HepG2 (cell line): ENCODE results near the gene ELF1. TPM values are rescaled to one million over a fixed set of nuclear protein-coding genes. Genes with fewer than 3 reads are reported as not detected.

Source experiments
- ATF7-NPFF ChIP-seq: sonication (generic); formaldehyde crosslinking; IDR thresholded peaks from 2 replicates; pipeline ENCODE4 v1.8.1; 2023; ENCODE audit warnings: mild to moderate bottlenecking, low read depth, missing genetic modification reagents, moderate library complexity
- CTCF ChIP-seq: sonication (generic); formaldehyde crosslinking; IDR thresholded peaks from 2 replicates; pipeline ENCODE4 v1.5.0; 2020; ENCODE audit warnings: mild to moderate bottlenecking, missing genetic modification reagents, moderate library complexity
- HNF4G ChIP-seq, 2 experiments: sonication (generic) in 1 of 2; formaldehyde crosslinking in 1 of 2; IDR thresholded peaks; 2 replicates each; pipeline versions ENCODE4 v1.4.0 to v1.6.1; 2011 to 2020; ENCODE audit warnings: borderline replicate concordance in 2 of 2, low read depth in 2 of 2, mild to moderate bottlenecking in 2 of 2, low read length in 1 of 2, missing genetic modification reagents in 1 of 2, moderate library complexity in 1 of 2
- HNRNPK ChIP-seq: fragments of 200-400 bp; formaldehyde crosslinking; IDR thresholded peaks from 2 replicates; pipeline ENCODE4 v1.6.1; 2018; ENCODE audit warnings: low read length, low read depth, moderate library complexity, mild to moderate bottlenecking; ENCODE audit not compliant: poor library complexity, severe bottlenecking
- MEIS2 ChIP-seq: sonication (generic); formaldehyde crosslinking; IDR thresholded peaks from 2 replicates; pipeline ENCODE4 v1.9.0; 2021; ENCODE audit warnings: mild to moderate bottlenecking, missing genetic modification reagents
- NCOA5 ChIP-seq: sonication (generic); formaldehyde crosslinking; IDR thresholded peaks from 2 replicates; pipeline ENCODE4 v1.4.0; 2020; ENCODE audit warnings: missing genetic modification reagents
- PITX1 ChIP-seq: sonication (generic); formaldehyde crosslinking; IDR thresholded peaks from 2 replicates; pipeline ENCODE4 v1.5.1; 2020; ENCODE audit warnings: mild to moderate bottlenecking, missing genetic modification reagents
- POLR2G ChIP-seq: fragments of 200-400 bp; formaldehyde crosslinking; IDR thresholded peaks from 2 replicates; pipeline ENCODE4 v1.6.1; 2018; ENCODE audit warnings: mild to moderate bottlenecking, low read depth, low read length, moderate library complexity
- PRMT3 ChIP-seq: sonication (generic); formaldehyde crosslinking; IDR thresholded peaks from 2 replicates; pipeline ENCODE4 v1.8.1; 2022; ENCODE audit warnings: low read depth, mild to moderate bottlenecking, moderate library complexity, missing genetic modification reagents, borderline replicate concordance
- REXO4 ChIP-seq: sonication (generic); formaldehyde crosslinking; IDR thresholded peaks from 2 replicates; pipeline ENCODE4 v1.8.0; 2022; ENCODE audit warnings: missing genetic modification reagents, mild to moderate bottlenecking, borderline replicate concordance
- ZBTB43 ChIP-seq: sonication (generic); formaldehyde crosslinking; conservative IDR thresholded peaks from 2 replicates; pipeline ENCODE4 v1.4.0; 2020; ENCODE audit warnings: missing genetic modification reagents
- ZMAT3 ChIP-seq: sonication (generic); formaldehyde crosslinking; conservative IDR thresholded peaks from 2 replicates; pipeline ENCODE4 v1.7.0; 2021; ENCODE audit warnings: missing genetic modification reagents
- ZMYM4 ChIP-seq: sonication (generic); formaldehyde crosslinking; IDR thresholded peaks from 2 replicates; pipeline ENCODE4 v1.8.1; 2023; ENCODE audit warnings: mild to moderate bottlenecking, missing genetic modification reagents
- ZNF225 ChIP-seq: sonication (generic); formaldehyde crosslinking; IDR thresholded peaks from 2 replicates; pipeline ENCODE4 v1.4.0; 2020; ENCODE audit warnings: mild to moderate bottlenecking, missing genetic modification reagents
- ZNF34 ChIP-seq: sonication (generic); formaldehyde crosslinking; IDR thresholded peaks from 2 replicates; pipeline ENCODE4 v1.4.0; 2020; ENCODE audit warnings: mild to moderate bottlenecking, missing genetic modification reagents, borderline replicate concordance
- ZNF383 ChIP-seq: sonication (generic); formaldehyde crosslinking; IDR thresholded peaks from 2 replicates; pipeline ENCODE4 v1.4.0; 2020; ENCODE audit warnings: missing genetic modification reagents, mild to moderate bottlenecking, borderline replicate concordance
- ZNF766 ChIP-seq: sonication (generic); formaldehyde crosslinking; IDR thresholded peaks from 2 replicates; pipeline ENCODE4 v1.5.0; 2020; ENCODE audit warnings: missing genetic modification reagents, borderline replicate concordance
- polyA plus RNA-seq, 8 experiments: library from polyadenylated mRNA; depleted of rRNA in 3 of 8; stranded (reverse) in 7 of 8; unstranded in 1 of 8; fragments of >200 nt; fragmentation: Illumina TruSeq in 4 of 8; extraction: Trizol in 4 of 8; gene quantifications; 2 replicates each; pipeline versions ENCODE4 v1.2.1 to v1.2.3, GENCODE V29; 2011 to 2016; ENCODE audit warnings: low read depth in 4 of 8, missing spikeins in 1 of 8, mixed read lengths in 1 of 8; ENCODE audit not compliant: insufficient read depth in 1 of 8
- total RNA-seq, 5 experiments: library from RNA; depleted of rRNA; stranded (reverse); fragments of >200 nt; fragmentation: Illumina TruSeq; extraction: Trizol; gene quantifications; 2 replicates each; pipeline ENCODE4 v1.2.3, GENCODE V29; 2016; ENCODE audit warnings: low read depth in 1 of 5
- TF ChIP-seq, protein P1 (sequence below): sonication (generic); formaldehyde crosslinking; IDR thresholded peaks from 2 replicates; pipeline ENCODE4 v1.8.0; 2022; ENCODE audit warnings: missing genetic modification reagents, mild to moderate bottlenecking, borderline replicate concordance
- TF ChIP-seq, protein P2 (sequence below): sonication (generic); formaldehyde crosslinking; IDR thresholded peaks from 2 replicates; pipeline ENCODE4 v1.9.0; 2021; ENCODE audit warnings: missing genetic modification reagents, borderline replicate concordance
- TF ChIP-seq, protein P3 (sequence below): sonication (generic); formaldehyde crosslinking; IDR thresholded peaks from 2 replicates; pipeline ENCODE4 v1.4.0; 2020; ENCODE audit warnings: missing genetic modification reagents
- TF ChIP-seq, protein P4 (sequence below): sonication (generic); formaldehyde crosslinking; IDR thresholded peaks from 2 replicates; pipeline ENCODE4 v1.8.0; 2022; ENCODE audit warnings: mild to moderate bottlenecking, missing genetic modification reagents; ENCODE audit not compliant: insufficient replicate concordance

Gene ELF1
- total and polyA plus RNA-seq, 2 of the 13 experiments (the other 11 are each of a cell fraction or from before 2014, with no cell fraction given) = 24.6 to 71.5 TPM

DNA sequence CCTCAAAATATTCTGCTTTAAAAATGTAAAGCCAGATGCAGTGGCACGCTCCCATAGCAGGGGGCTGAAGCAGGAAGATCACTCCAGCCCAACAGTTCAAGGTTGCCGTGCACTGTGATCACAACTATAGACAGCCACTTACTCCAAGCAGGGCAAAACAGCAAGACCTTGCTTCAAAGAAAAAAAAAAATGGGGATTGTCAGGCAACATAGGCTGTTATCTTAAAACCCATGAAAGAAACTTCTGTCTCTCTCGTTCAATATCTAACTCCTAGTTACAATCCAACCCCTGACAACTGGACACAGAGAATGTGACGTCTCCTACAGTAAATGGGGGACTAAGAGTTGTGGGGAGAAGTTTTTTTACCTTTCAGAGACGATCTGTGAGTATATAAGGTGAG lies 17.4 kb downstream of the ELF1 start (continued):
- TF ChIP-seq, protein P1, sequence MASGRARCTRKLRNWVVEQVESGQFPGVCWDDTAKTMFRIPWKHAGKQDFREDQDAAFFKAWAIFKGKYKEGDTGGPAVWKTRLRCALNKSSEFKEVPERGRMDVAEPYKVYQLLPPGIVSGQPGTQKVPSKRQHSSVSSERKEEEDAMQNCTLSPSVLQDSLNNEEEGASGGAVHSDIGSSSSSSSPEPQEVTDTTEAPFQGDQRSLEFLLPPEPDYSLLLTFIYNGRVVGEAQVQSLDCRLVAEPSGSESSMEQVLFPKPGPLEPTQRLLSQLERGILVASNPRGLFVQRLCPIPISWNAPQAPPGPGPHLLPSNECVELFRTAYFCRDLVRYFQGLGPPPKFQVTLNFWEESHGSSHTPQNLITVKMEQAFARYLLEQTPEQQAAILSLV (CRISPR knock-in tag) = no peak
- TF ChIP-seq CTCF (CRISPR knock-in tag) = no peak
- TF ChIP-seq HNF4G (IDR thresholded peaks at IDR 0.05; ENCODE audit: borderline replicate concordance, low read depth, low read length) = 0 out of 2 replicates have a peak, but pooled peaks have one; percentile 35
- no peak for TF ChIP-seq HNF4G (CRISPR knock-in tag; IDR thresholded peaks at IDR 0.05; ENCODE audit: borderline replicate concordance, low read depth)
- no peak for TF ChIP-seq ZNF766 (CRISPR knock-in tag)
- TF ChIP-seq, protein P2, sequence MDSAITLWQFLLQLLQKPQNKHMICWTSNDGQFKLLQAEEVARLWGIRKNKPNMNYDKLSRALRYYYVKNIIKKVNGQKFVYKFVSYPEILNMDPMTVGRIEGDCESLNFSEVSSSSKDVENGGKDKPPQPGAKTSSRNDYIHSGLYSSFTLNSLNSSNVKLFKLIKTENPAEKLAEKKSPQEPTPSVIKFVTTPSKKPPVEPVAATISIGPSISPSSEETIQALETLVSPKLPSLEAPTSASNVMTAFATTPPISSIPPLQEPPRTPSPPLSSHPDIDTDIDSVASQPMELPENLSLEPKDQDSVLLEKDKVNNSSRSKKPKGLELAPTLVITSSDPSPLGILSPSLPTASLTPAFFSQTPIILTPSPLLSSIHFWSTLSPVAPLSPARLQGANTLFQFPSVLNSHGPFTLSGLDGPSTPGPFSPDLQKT (CRISPR knock-in tag) = no peak
- TF ChIP-seq ATF7-NPFF (CRISPR knock-in tag) = no peak
- TF ChIP-seq ZNF383 = no peak
- no peak for TF ChIP-seq HNRNPK
- TF ChIP-seq ZMAT3 (CRISPR knock-in tag) = no peak
- no peak for TF ChIP-seq MEIS2 (CRISPR knock-in tag)
- TF ChIP-seq, protein P3, sequence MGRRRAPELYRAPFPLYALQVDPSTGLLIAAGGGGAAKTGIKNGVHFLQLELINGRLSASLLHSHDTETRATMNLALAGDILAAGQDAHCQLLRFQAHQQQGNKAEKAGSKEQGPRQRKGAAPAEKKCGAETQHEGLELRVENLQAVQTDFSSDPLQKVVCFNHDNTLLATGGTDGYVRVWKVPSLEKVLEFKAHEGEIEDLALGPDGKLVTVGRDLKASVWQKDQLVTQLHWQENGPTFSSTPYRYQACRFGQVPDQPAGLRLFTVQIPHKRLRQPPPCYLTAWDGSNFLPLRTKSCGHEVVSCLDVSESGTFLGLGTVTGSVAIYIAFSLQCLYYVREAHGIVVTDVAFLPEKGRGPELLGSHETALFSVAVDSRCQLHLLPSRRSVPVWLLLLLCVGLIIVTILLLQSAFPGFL (CRISPR knock-in tag) = no peak
- TF ChIP-seq NCOA5 (CRISPR knock-in tag) = no peak
- peak; percentile 45; the same call in 1 of the 2 replicates for TF ChIP-seq PITX1 (CRISPR knock-in tag)
- TF ChIP-seq ZNF225 (CRISPR knock-in tag) = no peak
- TF ChIP-seq REXO4 (CRISPR knock-in tag) = no peak
- TF ChIP-seq ZBTB43 (CRISPR knock-in tag) = peak; percentile 80
- TF ChIP-seq, protein P4, sequence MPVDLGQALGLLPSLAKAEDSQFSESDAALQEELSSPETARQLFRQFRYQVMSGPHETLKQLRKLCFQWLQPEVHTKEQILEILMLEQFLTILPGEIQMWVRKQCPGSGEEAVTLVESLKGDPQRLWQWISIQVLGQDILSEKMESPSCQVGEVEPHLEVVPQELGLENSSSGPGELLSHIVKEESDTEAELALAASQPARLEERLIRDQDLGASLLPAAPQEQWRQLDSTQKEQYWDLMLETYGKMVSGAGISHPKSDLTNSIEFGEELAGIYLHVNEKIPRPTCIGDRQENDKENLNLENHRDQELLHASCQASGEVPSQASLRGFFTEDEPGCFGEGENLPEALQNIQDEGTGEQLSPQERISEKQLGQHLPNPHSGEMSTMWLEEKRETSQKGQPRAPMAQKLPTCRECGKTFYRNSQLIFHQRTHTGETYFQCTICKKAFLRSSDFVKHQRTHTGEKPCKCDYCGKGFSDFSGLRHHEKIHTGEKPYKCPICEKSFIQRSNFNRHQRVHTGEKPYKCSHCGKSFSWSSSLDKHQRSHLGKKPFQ = no peak
- no peak for TF ChIP-seq ZNF34 (CRISPR knock-in tag)
- TF ChIP-seq PRMT3 (CRISPR knock-in tag) = no peak
- TF ChIP-seq ZMYM4 (CRISPR knock-in tag) = peak; percentile 89
- TF ChIP-seq POLR2G = no peak
